ENCODE measurements around the gene INTS4. TPM values are rescaled to one million over a fixed set of nuclear protein-coding genes. Genes with fewer than 3 reads are reported as not detected.
"Not testable (repeated sequence)": the region's sequence is repeated elsewhere in the genome, so short reads cannot be mapped to it uniquely, and the experiment has no call there.

INTS4 gene
- total RNA-seq, 1 experiment from 2014 or later = 86.7 TPM

DNA sequence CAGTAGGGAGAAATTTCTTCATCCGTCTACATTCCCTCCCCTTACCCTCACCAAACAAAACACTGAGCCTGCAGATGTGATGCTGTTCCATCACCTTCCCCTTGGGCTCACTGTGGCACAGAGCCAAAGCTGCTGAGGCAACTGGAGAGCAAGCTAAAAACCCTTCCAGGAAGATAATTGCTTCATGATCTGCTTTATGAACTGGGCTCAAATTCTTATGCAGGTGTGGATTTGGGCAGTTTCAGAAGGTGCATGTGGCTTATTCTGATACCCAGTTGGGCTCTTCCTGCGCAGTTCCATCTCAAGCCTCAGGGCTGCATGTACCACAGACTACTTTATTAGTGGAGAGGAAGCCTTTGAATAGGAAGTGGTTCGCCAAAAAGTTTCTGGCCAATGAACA lies 115.2 kb downstream of the INTS4 start:
- TF ChIP-seq, protein P1, sequence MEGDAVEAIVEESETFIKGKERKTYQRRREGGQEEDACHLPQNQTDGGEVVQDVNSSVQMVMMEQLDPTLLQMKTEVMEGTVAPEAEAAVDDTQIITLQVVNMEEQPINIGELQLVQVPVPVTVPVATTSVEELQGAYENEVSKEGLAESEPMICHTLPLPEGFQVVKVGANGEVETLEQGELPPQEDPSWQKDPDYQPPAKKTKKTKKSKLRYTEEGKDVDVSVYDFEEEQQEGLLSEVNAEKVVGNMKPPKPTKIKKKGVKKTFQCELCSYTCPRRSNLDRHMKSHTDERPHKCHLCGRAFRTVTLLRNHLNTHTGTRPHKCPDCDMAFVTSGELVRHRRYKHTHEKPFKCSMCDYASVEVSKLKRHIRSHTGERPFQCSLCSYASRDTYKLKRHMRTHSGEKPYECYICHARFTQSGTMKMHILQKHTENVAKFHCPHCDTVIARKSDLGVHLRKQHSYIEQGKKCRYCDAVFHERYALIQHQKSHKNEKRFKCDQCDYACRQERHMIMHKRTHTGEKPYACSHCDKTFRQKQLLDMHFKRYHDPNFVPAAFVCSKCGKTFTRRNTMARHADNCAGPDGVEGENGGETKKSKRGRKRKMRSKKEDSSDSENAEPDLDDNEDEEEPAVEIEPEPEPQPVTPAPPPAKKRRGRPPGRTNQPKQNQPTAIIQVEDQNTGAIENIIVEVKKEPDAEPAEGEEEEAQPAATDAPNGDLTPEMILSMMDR (IDR thresholded peaks at IDR 0.05; ENCODE audit: insufficient read depth in 1 of 2, low read depth in 1 of 2, low read length in 1 of 2, severe bottlenecking in 1 of 2, unreplicated experiment in 1 of 2) = no peak
- no peak overlapping the region for H3K4me3 Mint-ChIP-seq (ENCODE audit: unreplicated experiment)
- H3K27me3 ChIP-seq (replicated peaks; ENCODE audit: control insufficient read depth, insufficient read depth, low read length) = no peaks in the 10 kb centered on the region
- H3K4me1 ChIP-seq = no peaks in the 10 kb centered on the region
- CTCF ChIA-PET = no interaction called here
- no peaks in the 10 kb centered on the region for H3K4me1 Mint-ChIP-seq (ENCODE audit: low read depth, unreplicated experiment)
- H3K36me3 Mint-ChIP-seq (ENCODE audit: insufficient read depth, unreplicated experiment) = peaks cover 53% of the 10 kb centered on the region
- intact Hi-C loops (cut with micrococcal nuclease; ENCODE audit: unreplicated experiment) = loop anchor here (5.0 to 10.0 kb wide), 2 partner anchors 104 to 123 kb away; no protein-coding TSS in a partner anchor
- H3K9me3 Mint-ChIP-seq (ENCODE audit: unreplicated experiment) = no peaks in the 10 kb centered on the region
- no peaks in the 10 kb centered on the region for H3K27me3 Mint-ChIP-seq (ENCODE audit: insufficient read depth, unreplicated experiment)
- BruUV-seq (replicated peaks) = no TSS peak
- POLR2A ChIA-PET = no interaction called here
- no peak overlapping the region for H3K27ac Mint-ChIP-seq (ENCODE audit: unreplicated experiment)
- DNase-seq = no peak
- H3K36me3 ChIP-seq (ENCODE audit: control insufficient read depth, insufficient read depth, low read length) = peaks cover 5% of the 10 kb centered on the region
- no peaks in the 10 kb centered on the region for H3K9me3 ChIP-seq
- no peak overlapping the region for H3K4me3 ChIP-seq (ENCODE audit: low read depth, low read length)

- CTCF ChIA-PET = not testable (repeated sequence)
Observed at GRCh38 chr11:77878247-77878646, 116.2 kb downstream of the INTS4 start.

GRCh38 chr11:77876045-77876444 lies 118.4 kb downstream of the INTS4 start:
- POLR2A ChIA-PET = no interaction called here
- H3K4me1 ChIP-seq = no peaks in the 10 kb centered on the region
- H3K36me3 ChIP-seq (ENCODE audit: control insufficient read depth, insufficient read depth, low read length) = peaks cover 5% of the 10 kb centered on the region
- H3K4me3 ChIP-seq (ENCODE audit: low read depth, low read length) = no peak overlapping the region
- H3K4me3 Mint-ChIP-seq (ENCODE audit: unreplicated experiment) = no peak overlapping the region
- DNase-seq = no peak
- H3K36me3 Mint-ChIP-seq (ENCODE audit: insufficient read depth, unreplicated experiment) = peaks cover 56% of the 10 kb centered on the region
- intact Hi-C loops (cut with micrococcal nuclease; ENCODE audit: unreplicated experiment) = loop anchor here (5.0 to 10.0 kb wide), 2 partner anchors 101 to 126 kb away; no protein-coding TSS in a partner anchor
- H3K27ac Mint-ChIP-seq (ENCODE audit: unreplicated experiment) = no peak overlapping the region
- TF ChIP-seq, protein P1 (IDR thresholded peaks at IDR 0.05; ENCODE audit: insufficient read depth in 1 of 2, low read depth in 1 of 2, low read length in 1 of 2, severe bottlenecking in 1 of 2, unreplicated experiment in 1 of 2) = no peak
- no peaks in the 10 kb centered on the region for H3K27me3 Mint-ChIP-seq (ENCODE audit: insufficient read depth, unreplicated experiment)
- no peaks in the 10 kb centered on the region for H3K4me1 Mint-ChIP-seq (ENCODE audit: low read depth, unreplicated experiment)
- no peaks in the 10 kb centered on the region for H3K9me3 ChIP-seq
- H3K27me3 ChIP-seq (replicated peaks; ENCODE audit: control insufficient read depth, insufficient read depth, low read length) = no peaks in the 10 kb centered on the region
- H3K9me3 Mint-ChIP-seq (ENCODE audit: unreplicated experiment) = no peaks in the 10 kb centered on the region
- no TSS peak for BruUV-seq (replicated peaks)
- CTCF ChIA-PET = no interaction called here

More at GRCh38 chr11:77878247-77878646, 116.2 kb downstream of the INTS4 start:
- H3K27ac Mint-ChIP-seq (ENCODE audit: unreplicated experiment); H3K4me3 Mint-ChIP-seq (ENCODE audit: unreplicated experiment); H3K4me1 ChIP-seq; DNase-seq; H3K27me3 ChIP-seq (replicated peaks; ENCODE audit: control insufficient read depth, insufficient read depth, low read length); H3K36me3 ChIP-seq (ENCODE audit: control insufficient read depth, insufficient read depth, low read length); BruUV-seq (replicated peaks); H3K4me1 Mint-ChIP-seq (ENCODE audit: low read depth, unreplicated experiment); H3K27me3 Mint-ChIP-seq (ENCODE audit: insufficient read depth, unreplicated experiment); H3K9me3 ChIP-seq; H3K4me3 ChIP-seq (ENCODE audit: low read depth, low read length); H3K9me3 Mint-ChIP-seq (ENCODE audit: unreplicated experiment); POLR2A ChIA-PET: not testable (repeated sequence)
- peaks cover 52% of the 10 kb centered on the region for H3K36me3 Mint-ChIP-seq (ENCODE audit: insufficient read depth, unreplicated experiment)
- intact Hi-C loops (cut with micrococcal nuclease; ENCODE audit: unreplicated experiment) = loop anchor here (5.0 to 10.0 kb wide), 2 partner anchors 103 to 124 kb away; no protein-coding TSS in a partner anchor

- H3K27me3 ChIP-seq (replicated peaks; ENCODE audit: control insufficient read depth, insufficient read depth, low read length) = no peaks in the 10 kb centered on the region
- peaks cover 4% of the 10 kb centered on the region for H3K36me3 ChIP-seq (ENCODE audit: control insufficient read depth, insufficient read depth, low read length)
- no peaks in the 10 kb centered on the region for H3K4me1 ChIP-seq
- Mint-ChIP-seq H3K27ac (ENCODE audit: unreplicated experiment) (no peak overlapping the region), H3K4me1 (ENCODE audit: low read depth, unreplicated experiment) (no peaks in the 10 kb centered on the region), H3K27me3 (ENCODE audit: insufficient read depth, unreplicated experiment) (no peaks in the 10 kb centered on the region), H3K4me3 (ENCODE audit: unreplicated experiment) (no peak overlapping the region), H3K36me3 (ENCODE audit: insufficient read depth, unreplicated experiment) (peaks cover 47% of the 10 kb centered on the region), H3K9me3 (ENCODE audit: unreplicated experiment) (no peaks in the 10 kb centered on the region)
- ChIA-PET POLR2A (no interaction called here), CTCF (no interaction called here)
- intact Hi-C loops (cut with micrococcal nuclease; ENCODE audit: unreplicated experiment) = loop anchor here (10.0 kb wide), 1 partner anchor 99 kb away; no protein-coding TSS in a partner anchor
- TF ChIP-seq, protein P1 (IDR thresholded peaks at IDR 0.05; ENCODE audit: insufficient read depth in 1 of 2, low read depth in 1 of 2, low read length in 1 of 2, severe bottlenecking in 1 of 2, unreplicated experiment in 1 of 2) = no peak
- DNase-seq = no peak
- H3K4me3 ChIP-seq (ENCODE audit: low read depth, low read length) = no peak overlapping the region
- BruUV-seq (replicated peaks) = no TSS peak
- H3K9me3 ChIP-seq = no peaks in the 10 kb centered on the region
Observed at GRCh38 chr11:77874206-77874605, 120.3 kb downstream of the INTS4 start.
